Renal cortical epithelial cell (primary cell): Measurements from ENCODE around the gene THSD4. TPM values are rescaled to one million over a fixed set of nuclear protein-coding genes. Genes with fewer than 3 reads are reported as not detected.

Source experiments
- DNase-seq: peaks from one replicate; pipeline ENCODE4 v3.0.0-alpha.2; 2011; ENCODE audit warnings: low read depth
- total RNA-seq: library from RNA; depleted of rRNA; stranded (reverse); fragments of >200 nt; gene quantifications from 2 replicates; pipeline ENCODE4 v1.2.3, GENCODE V29; 2014

Gene THSD4
- total RNA-seq, 1 donor from 2014 or later, result 58.6 TPM

- DNase-seq, result no peak
Measured at GRCh38 chr15:71686221-71687050, 571.2 kb downstream of the THSD4 start.

- DNase-seq, result peak; percentile 69
Measured at GRCh38 chr15:71687902-71688508, 572.7 kb downstream of the THSD4 start.

GRCh38 chr15:71688509-71689094, 573.3 kb downstream of the THSD4 start:
- no peak for DNase-seq

- no peak for DNase-seq
Measured at GRCh38 chr15:71691081-71691457, 575.8 kb downstream of the THSD4 start.

- DNase-seq, result peak; percentile 95
Measured at GRCh38 chr15:71691458-71692417, 576.5 kb downstream of the THSD4 start.

- DNase-seq, result no peak
Measured at GRCh38 chr15:71697236-71697635, 582.0 kb downstream of the THSD4 start.

GRCh38 chr15:71698030-71698429, 582.8 kb downstream of the THSD4 start:
- DNase-seq, result no peak

- DNase-seq, result no peak
Measured at GRCh38 chr15:71698742-71699141, 583.5 kb downstream of the THSD4 start.

- DNase-seq, result no peak
Measured at GRCh38 chr15:71699977-71700376, 584.7 kb downstream of the THSD4 start.

- no peak for DNase-seq
Measured at GRCh38 chr15:71701808-71702207, 586.5 kb downstream of the THSD4 start.

GRCh38 chr15:71702496-71702895, 587.2 kb downstream of the THSD4 start:
- DNase-seq, result no peak

- peak; percentile 48 for DNase-seq
Measured at GRCh38 chr15:71705151-71705550, 589.9 kb downstream of the THSD4 start.

GRCh38 chr15:71706461-71707229, 591.4 kb downstream of the THSD4 start:
- DNase-seq, result no peak

GRCh38 chr15:71707230-71708050, 592.2 kb downstream of the THSD4 start:
- DNase-seq, result peak; percentile 45

GRCh38 chr15:71708051-71708429, 592.8 kb downstream of the THSD4 start:
- no peak for DNase-seq

GRCh38 chr15:71708741-71709140, 593.5 kb downstream of the THSD4 start:
- no peak for DNase-seq

- peak; percentile 45 for DNase-seq
Measured at GRCh38 chr15:71709808-71710418, 594.6 kb downstream of the THSD4 start.

- no peak for DNase-seq
Measured at GRCh38 chr15:71712182-71712581, 596.9 kb downstream of the THSD4 start.

GRCh38 chr15:71713191-71713809, 598.0 kb downstream of the THSD4 start:
- DNase-seq, result no peak
